Fibroblast of the aortic adventitia (primary cell): ENCODE data around the gene BCL11A. TPM values are rescaled to one million over a fixed set of nuclear protein-coding genes. Genes with fewer than 3 reads are reported as not detected.
A peak's percentile ranks its signal among the peaks of the same experiment; 100 is the strongest.

Source experiments
- DNase-seq: peaks from one replicate; pipeline ENCODE4 v3.0.0-alpha.2; 2010; ENCODE audit warnings: low read depth
- H3K4me3 ChIP-seq: 2 replicates; pipeline ENCODE4 v1.5.1; 2011; ENCODE audit warnings: low read depth, mild to moderate bottlenecking, control low read depth, low read length, moderate library complexity
- CTCF ChIP-seq: IDR thresholded peaks from 2 replicates; pipeline ENCODE4 v1.5.1; 2011; ENCODE audit warnings: mild to moderate bottlenecking, low read length, control low read depth, inconsistent platforms; ENCODE audit not compliant: insufficient read depth
- total RNA-seq: library from RNA; depleted of rRNA; stranded (reverse); fragments of >200 nt; gene quantifications from 2 replicates; pipeline ENCODE4 v1.2.3, GENCODE V29; 2012; ENCODE audit warnings: low replicate concordance

The BCL11A gene
- total RNA-seq, 1 donor = 0.09 TPM

- no peak for TF ChIP-seq CTCF
- no peak for DNase-seq
- no peak overlapping the region for H3K4me3 ChIP-seq
Observed at GRCh38 chr2:60518567-60518966, 34.9 kb downstream of the BCL11A start.

- no peak for DNase-seq
Observed at GRCh38 chr2:60517446-60517845, 36.0 kb downstream of the BCL11A start.

GRCh38 chr2:60516826-60517225, 36.6 kb downstream of the BCL11A start:
- no peak overlapping the region for H3K4me3 ChIP-seq
- DNase-seq = no peak
- TF ChIP-seq CTCF = no peak

More at GRCh38 chr2:60517446-60517845, 36.0 kb downstream of the BCL11A start:
- H3K4me3 ChIP-seq = no peak overlapping the region
- TF ChIP-seq CTCF = no peak

- peak; percentile 59 for DNase-seq
- no peak for TF ChIP-seq CTCF
- peak overlapping the region; percentile 32 for H3K4me3 ChIP-seq
Observed at GRCh38 chr2:60516383-60516811, 37.1 kb downstream of the BCL11A start.

- H3K4me3 ChIP-seq = no peak overlapping the region
- no peak for TF ChIP-seq CTCF
- peak; percentile 33 for DNase-seq
Observed at GRCh38 chr2:60515721-60516226, 37.7 kb downstream of the BCL11A start.

GRCh38 chr2:60513996-60514395, 39.5 kb downstream of the BCL11A start:
- TF ChIP-seq CTCF = no peak
- H3K4me3 ChIP-seq = no peak overlapping the region
- no peak for DNase-seq

- TF ChIP-seq CTCF = no peak
- DNase-seq = no peak
- H3K4me3 ChIP-seq = no peak overlapping the region
Observed at GRCh38 chr2:60513191-60513590, 40.3 kb downstream of the BCL11A start.
